Coronary artery (tissue), 2 donors: Measurements from ENCODE around the gene JOSD2.

Source experiments
- DNase-seq: peaks from one replicate; pipeline ENCODE4 v3.0.0-alpha.2; 2017; ENCODE audit warnings: low spot score
- H3K27ac ChIP-seq, 2 donors: fragments of 200-600 bp; sonication (generic); one replicate each; pipeline ENCODE4 v1.5.1; 2016 to 2019
- H3K4me3 ChIP-seq: fragments of 200-600 bp; sonication (generic); 2 replicates; pipeline ENCODE4 v1.5.1; 2016; ENCODE audit warnings: mild to moderate bottlenecking, moderate library complexity
- CTCF ChIP-seq: fragments of 200-600 bp; sonication (generic); IDR thresholded peaks from one replicate; pipeline ENCODE4 v1.5.1; 2019; ENCODE audit warnings: antibody characterized with exemption

Gene JOSD2

GRCh38 chr19:50517704-50518075 lies 6.7 kb upstream of the JOSD2 start:
- no peak for DNase-seq
- TF ChIP-seq CTCF: no peak
- Histone ChIP-seq H3K27ac (no peak overlapping the region), H3K4me3 (no peak overlapping the region)

- TF ChIP-seq CTCF: no peak
- Histone ChIP-seq H3K27ac (no peak overlapping the region), H3K4me3 (no peak overlapping the region)
- no peak for DNase-seq
Observed at GRCh38 chr19:50516964-50517703, 6.1 kb upstream of the JOSD2 start.

DNA sequence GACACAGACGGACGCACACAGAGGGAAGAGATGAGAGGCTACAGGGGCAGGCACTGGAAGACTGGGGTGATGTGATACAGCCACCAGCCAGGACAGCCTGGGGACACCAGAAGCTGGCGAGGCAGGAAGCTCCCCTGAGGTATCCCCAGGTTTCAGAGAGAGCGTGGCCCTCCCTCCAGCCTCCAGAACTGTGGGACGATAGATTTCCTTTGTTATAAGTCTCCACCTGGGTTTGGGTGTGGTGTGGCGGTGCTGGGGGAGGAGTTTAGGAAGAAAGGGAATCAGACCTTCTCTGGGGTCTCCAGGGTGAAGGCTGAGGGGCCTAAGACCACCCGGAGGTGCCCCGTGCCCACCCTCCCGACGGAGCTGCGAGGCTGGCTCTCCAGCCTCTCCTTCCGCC lies 5.5 kb upstream of the JOSD2 start:
- H3K27ac ChIP-seq: no peak overlapping the region
- no peak overlapping the region for H3K4me3 ChIP-seq
- no peak for TF ChIP-seq CTCF
- no peak for DNase-seq

- no peak for DNase-seq
- TF ChIP-seq CTCF: no peak
- Histone ChIP-seq H3K27ac (no peak overlapping the region), H3K4me3 (no peak overlapping the region)
Observed at GRCh38 chr19:50515168-50515561, 4.2 kb upstream of the JOSD2 start.

DNA sequence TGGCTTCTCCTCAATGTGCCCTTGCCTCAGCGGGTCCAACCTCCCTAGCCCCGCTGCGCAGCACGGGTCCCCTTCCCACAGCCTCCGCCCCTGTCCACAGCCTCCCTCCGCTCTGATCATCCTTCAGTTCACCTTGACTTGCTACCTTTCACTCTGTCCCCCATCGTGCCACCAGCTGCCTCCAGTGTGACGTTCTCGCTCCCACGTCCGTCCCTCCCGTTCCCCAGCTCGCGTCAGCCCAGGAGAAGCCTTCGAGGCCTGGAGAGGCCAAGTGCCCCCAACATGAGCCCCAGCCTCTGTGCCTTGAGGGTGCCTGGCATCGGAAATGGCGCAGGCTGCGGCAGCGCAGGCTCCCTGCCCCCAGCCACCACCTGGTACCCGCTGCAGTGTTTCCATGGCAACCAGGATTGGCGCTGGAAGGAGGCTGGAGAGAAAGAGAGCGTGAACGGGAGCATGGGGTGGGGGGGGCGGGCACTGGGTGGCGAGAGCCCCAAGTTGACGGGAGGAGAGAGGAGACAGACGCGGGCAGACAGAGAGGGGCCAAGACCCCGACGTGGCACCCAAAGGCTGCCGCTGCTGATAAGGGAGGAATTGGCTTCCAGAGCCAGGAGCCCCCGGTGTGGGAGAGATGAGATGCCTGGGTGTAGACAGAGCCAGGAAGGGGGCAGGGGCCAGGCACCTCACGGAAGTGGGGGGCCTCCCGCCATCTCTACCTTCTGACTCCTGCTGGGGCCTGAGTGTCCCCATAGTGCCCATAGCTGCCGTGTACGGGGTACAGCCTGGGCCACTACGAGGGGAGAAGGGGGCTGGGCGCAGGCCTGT lies 3.6 kb upstream of the JOSD2 start:
- no peak overlapping the region for H3K27ac ChIP-seq
- no peak for TF ChIP-seq CTCF
- H3K4me3 ChIP-seq: no peak overlapping the region
- no peak for DNase-seq

- no peak for TF ChIP-seq CTCF
- no peak for DNase-seq
- Histone ChIP-seq H3K27ac (no peak within 1 kb of the TSS), H3K4me3 (no peak within 1 kb of the TSS)
Observed at GRCh38 chr19:50513746-50514345, 2.9 kb upstream of the JOSD2 start, which contains the start of gene ASPDH. Gene ASPDH (minus strand): TSS chr19:50513913. CDS start chr19:50513823, 90 bp downstream.
